ENCODE measurements around the gene C16orf74.

C16orf74 gene

DNA sequence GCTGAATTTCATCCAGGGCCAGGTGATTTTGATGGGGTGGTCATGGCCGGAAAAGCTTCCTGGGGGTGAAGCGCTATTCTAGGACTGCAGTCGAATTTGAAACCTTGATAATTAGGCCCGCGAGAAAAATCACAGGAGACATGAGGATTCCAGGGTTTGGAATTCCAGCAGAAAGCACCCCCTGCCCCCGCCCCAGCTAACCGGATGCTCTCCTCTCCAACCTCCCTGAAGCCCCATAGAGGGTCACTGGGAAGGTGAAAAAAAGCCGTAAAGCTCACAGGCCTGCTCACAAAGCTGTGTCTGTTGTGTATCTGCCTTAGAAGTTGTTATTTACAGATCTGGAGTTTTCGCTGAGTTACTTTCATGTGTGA lies 61.0 kb downstream of the C16orf74 start:
- DNase-seq = no peak

DNA sequence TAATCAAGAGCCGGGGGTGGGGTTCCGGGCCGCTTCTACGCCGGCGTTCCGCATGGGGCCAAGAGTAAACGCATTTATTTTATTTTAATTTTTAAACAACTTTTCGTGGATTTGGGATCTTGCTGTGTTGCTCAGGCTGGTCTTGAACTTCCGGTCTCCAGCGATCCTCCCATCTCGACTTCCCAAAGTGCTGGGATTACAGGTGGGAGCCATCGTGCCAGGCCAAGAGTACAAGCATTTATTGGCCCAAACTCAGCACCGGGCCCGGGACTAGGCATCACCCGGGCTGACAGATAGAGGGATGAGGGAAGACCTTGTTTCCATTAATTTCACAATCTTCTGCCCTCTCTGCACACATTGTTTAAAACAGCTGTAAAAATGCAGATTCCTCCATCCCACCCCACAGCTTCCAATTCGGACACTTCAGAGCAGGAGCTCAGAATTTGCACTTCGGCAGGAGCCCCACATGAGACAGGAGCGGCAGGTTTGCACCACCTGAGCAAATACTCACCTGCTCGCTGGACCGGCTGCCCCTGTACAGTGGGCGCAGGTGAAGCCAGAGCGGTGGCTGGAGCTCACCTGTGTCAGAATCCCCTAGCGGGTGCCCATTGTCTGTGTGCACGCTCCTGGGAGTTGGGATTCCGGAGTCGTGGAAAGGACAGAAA lies 61.5 kb downstream of the C16orf74 start:
- DNase-seq = no peak

DNA sequence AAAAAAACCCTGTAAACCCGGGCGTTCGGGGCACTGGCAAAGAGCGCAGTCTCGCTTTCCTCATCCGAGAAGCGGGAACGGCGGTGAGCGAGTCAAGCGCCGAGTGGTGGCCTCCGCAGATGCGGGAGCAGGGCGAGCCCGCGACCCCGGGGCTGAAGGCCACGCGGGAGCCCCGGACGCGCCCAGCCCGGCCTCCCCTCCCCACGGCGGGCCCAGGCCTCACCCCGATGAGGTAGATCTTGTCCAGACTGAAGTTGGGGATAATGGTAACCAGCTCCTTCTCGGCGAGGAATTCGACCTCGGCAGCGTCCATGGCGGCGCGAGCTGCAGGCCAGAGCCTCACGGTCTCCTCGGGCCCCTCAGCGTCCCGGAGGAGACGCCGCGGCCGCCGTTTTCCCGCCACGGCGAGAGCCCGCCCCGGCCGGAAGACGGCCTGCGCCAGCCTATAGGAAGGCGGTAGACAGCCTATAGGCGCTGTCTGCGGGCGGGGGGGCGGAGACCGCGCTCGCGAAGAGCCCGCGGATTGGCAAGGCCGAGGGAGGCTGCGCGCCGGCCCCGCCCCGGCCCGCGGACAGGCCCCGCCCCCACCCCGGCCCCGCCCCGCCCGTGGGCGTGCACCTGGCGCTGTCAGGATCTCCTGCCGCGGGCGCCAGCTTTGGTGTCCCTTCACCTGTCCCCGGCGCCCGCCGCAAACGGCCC lies 62.2 kb downstream of the C16orf74 start, which contains the start of gene GINS2:
Gene GINS2 (minus strand): TSS at position 369 of the 699 bp plus-strand sequence. CDS start 56 bp downstream, at position 313.
- peak; percentile 91 for DNase-seq

DNA sequence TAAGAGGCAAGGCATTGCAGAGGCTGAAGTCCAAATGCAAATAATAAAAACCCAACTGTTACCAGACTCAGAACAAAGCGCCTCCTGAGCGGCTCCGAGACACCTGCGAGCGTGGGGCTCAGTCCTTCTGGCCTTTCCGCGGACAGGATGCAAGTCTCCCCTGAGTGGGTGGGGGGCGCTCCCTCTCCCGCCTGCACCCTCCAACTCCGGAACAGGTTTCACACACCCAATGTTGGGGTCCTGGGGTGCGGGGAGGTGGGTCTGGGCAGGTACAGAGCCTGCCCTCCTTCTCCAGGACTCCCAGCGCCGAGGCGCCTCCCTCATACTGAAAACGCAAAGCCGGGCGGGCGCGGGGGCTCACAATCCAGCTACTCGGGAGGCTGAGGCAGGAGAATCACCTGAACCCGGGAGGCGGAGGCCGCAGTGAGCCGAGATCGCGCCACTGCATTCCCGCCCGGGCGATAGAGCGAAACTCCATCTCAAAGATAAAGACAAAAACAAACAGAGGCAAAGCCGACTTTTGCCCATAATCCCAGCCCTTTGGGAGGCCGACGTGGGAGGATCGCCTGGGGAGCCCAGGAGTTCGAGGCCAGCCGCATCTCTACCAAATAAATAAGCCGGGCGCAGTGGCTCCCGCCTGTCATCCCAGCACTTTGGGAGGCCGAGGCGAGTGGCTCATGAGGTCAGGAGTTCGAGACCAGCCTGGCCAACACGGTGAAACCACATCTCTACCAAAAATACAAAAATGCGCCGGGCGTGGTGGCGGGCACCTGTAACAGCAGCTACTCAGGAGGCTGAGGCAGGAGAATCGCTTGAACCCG lies 63.0 kb downstream of the C16orf74 start:
- no peak for DNase-seq

DNA sequence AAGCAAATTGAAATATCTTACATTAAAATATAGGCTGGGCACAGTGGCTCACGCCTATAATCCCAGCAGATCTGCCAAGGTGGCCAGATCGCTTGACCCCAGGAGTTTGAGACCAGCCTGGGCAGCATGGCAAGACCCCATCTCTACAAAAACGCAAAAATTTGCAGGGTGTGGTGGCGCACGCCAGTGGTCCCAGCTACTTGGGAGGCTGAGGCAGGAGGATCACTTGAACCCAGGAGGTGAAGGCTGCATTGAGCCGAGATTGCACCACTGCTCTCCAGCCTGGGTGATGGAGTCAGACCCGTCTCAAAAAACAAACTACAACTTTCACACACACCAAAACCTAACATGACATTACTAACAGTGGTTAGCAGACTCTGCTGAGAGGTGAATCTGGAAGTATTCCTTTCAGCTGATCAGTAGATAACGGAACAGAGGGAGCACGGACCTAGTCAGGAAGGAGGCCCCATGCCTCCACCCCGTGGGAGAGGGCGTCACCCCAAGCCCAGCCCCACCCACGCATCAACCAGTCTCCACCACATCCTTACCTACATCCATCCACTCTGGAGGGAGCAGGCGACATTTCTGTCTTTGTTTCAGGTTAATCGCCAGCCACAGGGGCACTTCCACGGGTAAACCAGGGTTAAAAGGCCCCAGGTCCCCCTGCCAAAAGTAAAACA lies 63.8 kb downstream of the C16orf74 start:
- no peak for DNase-seq

DNA sequence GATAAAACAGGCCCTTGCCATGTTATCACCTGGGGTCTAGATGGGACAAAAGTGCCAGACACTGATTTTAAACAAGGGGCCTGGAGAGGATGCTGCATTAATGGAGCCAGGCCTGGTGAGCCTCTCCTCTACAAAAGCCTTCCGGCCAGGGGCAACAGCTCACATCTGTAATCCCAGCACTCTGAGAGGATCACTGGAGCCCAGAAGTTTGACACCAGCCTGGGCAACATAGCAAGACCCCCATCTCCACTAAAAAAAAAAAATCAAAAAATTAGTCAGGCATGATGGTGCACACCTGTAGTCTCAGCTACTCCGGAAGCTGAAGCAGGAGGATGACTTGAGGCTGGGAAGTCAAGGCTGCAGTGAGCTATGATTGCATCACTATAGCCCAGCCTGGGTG lies 65.6 kb downstream of the C16orf74 start:
- DNase-seq = no peak

DNA sequence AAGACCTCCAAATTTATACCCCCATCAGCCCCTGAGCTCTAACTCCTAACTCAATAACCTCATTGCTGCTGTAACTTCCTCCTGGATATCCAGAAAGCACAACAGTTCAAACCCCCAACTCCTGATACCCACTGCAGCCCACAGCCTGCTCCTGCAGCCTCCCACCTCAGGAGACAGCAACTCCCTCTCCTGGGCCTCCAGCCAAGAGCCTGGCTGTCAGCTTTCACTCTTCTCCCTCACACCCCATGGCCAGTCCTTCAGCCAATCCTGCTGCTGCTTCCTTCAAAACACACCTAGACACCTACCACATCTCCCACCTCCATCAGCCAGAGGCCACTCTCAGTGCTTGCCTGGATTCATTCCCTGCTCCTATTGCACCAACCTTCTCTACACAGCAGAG lies 67.5 kb downstream of the C16orf74 start:
- no peak for DNase-seq

DNA sequence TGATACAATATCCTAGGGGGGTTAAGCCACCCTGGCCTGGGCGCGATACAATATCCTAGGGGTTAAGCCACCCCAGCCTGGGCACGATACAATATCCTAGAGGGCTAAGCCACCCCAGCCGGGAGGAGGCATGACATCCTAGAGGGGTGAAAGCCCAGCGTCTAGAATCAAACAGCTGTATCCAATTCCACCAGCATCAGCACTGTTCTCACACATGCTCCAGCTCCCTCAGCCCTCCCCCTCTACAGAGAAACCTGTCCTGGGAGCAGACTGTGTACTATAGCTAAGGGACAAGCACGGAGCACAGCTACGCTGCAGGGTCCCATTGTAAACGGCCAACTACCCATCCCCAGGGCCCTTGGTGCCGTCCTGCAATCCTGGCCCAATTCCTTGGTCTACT lies 68.4 kb downstream of the C16orf74 start:
- no peak for DNase-seq

DNA sequence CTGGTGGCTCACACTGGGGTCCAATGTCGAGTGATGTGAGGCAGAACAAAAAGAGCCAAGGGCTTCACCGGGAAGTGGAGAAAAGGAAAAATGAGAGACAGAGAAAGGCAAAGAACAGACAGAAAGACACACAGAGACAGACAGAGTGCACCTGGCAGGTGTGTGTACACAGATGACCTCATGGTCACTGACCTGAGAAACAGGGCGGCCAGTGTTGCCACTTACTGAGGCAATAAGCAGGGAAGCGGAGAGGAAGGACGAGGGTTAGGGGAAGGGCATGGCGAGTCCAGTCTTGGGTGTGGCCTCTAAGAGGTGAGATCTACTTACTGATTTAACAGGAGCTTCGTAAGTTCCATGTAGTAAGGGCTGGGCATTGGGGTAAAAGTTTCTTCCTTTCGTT lies 69.6 kb downstream of the C16orf74 start:
- no peak for DNase-seq

DNA sequence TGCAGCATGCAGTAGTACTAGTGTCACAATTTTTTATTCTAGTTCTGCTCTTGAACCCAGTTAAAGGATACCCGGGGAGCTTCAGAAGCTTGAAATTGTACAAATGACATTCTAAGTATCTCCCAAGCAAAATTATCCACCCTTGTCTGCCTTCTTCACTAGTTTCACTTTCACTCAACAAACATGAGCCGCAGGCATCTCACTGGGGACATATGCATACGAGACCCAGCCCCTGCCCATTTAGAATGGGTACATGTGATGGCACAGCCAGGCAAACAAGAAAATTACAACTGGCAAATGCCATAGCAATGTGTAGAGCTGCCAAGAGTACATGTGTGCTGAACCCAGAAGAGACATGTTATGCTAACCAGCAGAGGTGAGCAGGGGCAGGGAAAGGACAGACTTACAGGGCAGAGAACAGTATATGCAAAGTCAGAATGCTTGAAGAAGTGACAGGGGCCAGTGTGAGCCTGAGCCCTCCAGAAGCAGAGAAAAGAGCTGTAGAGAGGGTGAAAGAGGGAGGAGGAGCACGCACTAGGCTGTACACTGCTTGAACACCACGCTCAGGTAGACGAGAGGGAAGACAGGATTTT lies 70.4 kb downstream of the C16orf74 start:
- no peak for DNase-seq

DNA sequence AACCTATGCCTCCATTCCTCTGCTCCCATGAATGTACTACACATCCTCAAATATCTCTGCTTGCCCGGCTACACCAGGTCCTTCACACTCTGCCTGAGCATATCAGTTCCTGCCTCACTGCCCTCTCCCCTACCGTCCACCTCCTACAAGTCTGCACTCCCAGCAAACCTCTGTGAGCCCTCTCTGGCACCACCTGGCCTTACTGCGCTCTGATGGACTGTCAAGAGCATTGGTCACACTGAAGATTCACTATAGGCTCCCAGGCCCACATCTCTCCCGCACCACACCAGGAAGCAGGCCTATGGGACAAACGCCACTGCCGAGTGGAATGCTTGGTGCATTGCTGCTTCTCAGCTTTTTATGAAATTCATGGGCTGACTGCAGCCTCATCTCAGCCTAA lies 71.0 kb downstream of the C16orf74 start:
- no peak for DNase-seq

DNA sequence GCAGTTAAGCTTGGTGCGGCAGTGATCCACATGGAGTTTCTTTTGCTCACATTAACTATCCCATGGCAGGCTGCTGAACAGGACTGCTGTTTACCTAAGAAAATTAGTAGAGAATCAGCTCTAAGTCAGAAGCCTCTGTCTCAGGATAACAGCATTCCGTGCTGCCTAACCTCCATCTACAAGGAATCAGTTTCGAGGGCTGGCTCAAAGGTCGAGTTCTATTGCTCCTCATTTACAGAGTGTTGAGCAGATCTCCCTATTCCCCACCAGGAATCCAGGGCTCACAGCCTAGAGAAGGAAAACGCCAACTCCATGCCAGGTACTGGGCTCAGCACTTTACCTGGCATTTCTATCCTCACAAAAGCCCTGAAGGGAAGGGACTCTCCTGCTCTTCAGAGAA lies 72.1 kb downstream of the C16orf74 start:
- no peak for DNase-seq

DNA sequence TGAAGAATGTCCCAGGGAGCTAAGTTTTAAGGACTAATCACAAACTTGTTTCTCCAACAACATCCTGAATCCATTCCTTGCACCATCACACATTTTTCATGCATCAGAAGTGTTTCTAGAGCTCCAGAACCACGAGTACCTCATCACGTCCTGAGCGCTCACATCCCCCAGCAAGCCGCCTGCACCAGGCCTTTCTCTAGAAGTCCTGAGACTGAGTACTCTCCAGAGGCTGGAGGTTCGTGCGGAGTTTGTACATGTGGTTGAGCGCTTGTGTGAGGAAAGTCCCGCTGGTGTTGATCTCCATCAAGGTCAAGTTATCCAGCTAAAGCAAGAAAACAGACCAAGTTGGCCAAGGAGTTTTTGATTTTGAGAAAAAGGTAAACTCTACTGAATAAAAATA lies 72.9 kb downstream of the C16orf74 start:
- DNase-seq = no peak

DNA sequence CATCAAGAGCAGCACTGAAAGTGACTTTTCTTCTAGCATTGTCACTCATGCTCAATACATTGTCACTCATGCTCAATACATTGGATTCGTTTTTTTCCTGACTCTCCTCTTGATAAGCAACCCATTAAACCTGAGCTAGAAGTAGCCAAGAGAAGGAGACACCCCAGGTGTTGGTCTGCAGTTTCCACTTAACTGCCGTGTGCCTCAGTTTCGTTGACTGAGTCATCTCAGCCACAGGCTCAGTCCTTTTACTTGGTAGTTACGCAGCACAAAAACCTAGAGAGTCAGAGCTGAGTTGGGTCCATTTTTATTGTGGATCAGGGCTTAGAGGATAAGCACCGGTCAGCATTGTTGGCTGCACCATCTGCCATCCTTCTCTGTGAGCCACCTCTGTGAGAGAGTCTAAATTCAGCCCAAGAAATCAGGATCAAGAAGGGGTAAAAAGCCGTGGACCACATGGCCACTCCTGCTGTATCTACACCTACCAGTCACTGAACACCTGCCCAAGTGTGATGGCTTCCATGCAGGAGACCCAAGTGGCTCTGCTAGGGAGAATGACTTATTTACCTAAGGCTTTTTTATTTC lies 73.4 kb downstream of the C16orf74 start:
- no peak for DNase-seq

DNA sequence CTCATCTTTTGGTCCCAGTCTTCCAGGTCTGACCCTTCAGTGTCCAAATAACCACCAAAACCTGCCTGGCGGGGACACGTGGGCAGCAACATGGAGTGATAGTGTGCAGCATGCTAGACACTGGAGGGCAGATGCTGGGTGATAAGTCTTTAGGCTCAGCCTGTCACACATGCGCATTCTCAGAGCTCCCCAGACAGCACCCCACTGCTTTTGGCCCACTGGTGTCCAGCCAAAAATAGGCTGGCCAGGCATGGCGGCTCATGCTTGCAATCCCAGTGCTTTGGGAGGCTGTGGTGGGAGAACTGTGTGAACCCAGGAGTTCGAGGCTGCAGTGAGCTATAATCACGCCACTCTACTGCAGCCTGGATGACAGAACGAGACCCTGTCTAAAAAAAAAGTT lies 74.4 kb downstream of the C16orf74 start:
- no peak for DNase-seq

DNA sequence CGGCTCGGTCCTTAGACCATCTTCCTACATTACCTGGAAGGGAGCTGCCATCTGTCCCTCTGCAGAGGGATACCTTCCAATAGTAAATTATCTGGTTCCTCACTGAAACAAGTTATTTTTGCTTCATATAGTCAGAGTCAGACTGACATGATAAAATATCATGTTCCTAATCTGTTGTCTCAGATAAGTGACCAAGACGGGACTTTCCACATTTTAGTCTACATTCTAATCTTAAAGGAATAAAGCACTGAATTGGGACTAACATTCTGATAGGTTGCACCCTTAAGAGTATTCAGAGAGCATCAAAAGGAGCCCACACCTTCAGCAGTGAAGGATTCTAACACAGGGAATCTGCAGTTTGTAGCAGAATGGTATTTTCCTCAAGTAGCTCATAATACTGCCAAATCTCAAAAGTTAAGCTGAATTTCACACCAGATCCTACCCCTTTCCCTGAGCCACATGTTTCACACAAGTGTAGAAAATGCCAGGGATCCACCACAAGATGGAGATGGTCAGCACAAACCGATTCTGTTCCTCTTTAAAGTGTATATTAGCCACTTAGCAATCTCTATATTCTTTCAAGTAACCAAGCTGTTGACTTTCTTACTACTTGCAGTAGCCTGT lies 75.5 kb downstream of the C16orf74 start:
- peak; percentile 29 for DNase-seq

DNA sequence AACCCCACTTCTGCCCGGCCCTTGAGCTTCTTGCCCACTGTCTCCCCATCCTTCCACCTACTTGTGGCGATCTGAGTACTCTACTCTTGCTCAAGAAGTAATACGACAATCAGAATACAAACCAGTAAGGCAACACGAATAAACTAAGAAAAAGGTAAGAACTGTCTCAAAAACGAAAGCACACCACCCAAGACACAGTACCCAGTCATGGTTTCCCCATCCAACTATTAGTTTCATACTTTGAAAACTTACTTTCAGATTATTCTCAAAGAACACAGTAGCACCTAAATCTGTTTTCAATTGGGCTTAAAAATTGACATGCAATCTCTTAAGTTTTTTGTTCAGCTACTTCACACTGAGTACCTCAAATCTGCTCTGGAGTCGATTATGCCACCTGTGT lies 76.1 kb downstream of the C16orf74 start:
- DNase-seq = no peak

DNA sequence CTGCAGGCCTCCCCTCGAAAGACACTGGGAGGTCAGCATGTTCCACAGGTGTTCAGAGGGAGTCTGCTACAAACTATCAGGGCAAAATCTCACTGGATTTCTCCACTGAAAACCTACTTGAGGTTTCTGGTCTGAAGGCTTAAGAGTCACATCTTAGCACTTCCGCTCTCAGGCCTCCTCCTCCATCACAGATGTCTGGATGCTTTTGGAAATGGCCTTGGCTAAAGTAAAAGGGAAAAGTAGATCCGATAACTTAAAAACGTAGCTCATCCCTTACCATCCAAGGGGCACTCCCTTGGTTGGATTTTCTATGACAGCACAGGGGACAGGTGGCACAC lies 76.5 kb downstream of the C16orf74 start:
- DNase-seq = no peak

DNA sequence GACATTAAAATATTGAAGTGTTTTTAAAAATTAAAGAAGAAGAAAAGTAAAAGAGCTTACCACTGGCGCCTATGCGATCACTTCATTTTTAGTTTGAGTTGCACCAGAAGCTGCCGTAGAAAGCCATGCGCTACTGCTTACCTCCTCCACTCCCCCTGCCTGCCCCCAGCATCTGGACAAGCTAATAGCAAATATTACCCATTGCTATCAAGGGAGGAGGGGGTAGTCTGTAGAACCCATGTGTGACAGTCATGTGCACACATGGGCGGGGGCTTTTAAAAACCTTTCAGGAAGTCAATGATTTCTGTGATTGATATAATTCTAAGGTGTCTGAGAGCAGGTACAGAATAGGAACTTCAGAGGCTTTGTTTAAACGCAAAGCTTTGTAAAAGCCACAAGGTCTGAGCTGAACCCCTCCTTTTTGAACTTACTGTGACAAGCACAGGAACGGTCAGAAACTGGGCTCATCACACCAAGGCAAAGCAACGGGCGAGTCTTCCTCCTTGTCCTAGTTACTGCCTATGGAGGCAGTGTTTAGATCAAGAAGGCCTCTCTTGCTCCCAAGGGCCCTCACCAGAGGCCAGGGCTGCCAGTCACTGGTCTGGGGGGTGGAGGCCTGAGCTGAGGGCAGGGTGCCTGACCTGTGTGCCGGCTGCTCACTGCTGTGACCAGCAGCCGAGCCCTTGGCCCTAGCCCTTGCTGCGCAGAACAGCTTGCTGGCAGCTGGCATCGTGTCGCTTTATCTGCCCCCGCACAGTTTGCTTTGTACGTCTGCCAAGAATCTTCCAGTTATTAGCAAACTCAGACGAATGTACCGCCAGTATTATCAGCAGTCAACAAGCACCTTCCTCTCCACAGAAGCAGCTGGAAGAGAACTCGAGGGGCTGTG lies 77.1 kb downstream of the C16orf74 start:
- peak; percentile 31 for DNase-seq

DNA sequence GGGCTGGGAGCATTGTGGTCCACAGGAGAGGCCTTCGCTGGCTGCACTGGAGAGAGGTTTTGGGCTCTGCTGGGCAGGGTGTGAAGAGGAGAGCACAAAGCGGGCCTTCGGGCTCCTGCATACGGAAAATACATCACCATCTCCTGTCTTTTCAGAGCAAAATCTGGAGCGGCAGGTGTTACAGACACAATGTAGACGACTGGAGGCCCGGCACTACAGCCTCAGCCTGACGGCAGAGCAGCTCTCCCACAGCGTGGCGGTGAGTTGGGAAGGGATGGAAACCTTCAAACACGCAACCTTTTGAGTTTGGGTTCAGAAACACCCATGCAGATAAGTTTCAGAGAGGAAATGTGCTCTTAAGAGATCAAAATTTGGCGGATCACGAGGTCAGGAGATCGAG lies 80.1 kb downstream of the C16orf74 start:
- no peak for DNase-seq
